Aorta (tissue), 5 donors: ENCODE data around the gene GABRB1. TPM values are rescaled to one million over a fixed set of nuclear protein-coding genes. Genes with fewer than 3 reads are reported as not detected.

Experiments
- ATAC-seq: fragments of 200-7000 bp; cut with Tn5 transposase; one replicate; pipeline ENCODE4 v1.9.1; 2022; ENCODE audit warnings: moderate library complexity; ENCODE audit not compliant: low FRiP score
- DNase-seq, 2 donors: peaks; one replicate each; pipeline ENCODE4 v3.0.0-alpha.2; 2020
- H3K27ac ChIP-seq, 2 donors: one replicate each; pipeline ENCODE4 v1.5.1; 2013; ENCODE audit warnings: low read length in 2 of 2, mild to moderate bottlenecking in 2 of 2, moderate library complexity in 2 of 2, control low read depth in 1 of 2, inconsistent platforms in 1 of 2, low read depth in 1 of 2
- H3K27me3 ChIP-seq, 2 donors: one replicate each; pipeline ENCODE4 v1.6.1; 2013; ENCODE audit warnings: control low read depth in 1 of 2, low read length in 1 of 2, mild to moderate bottlenecking in 1 of 2, moderate library complexity in 1 of 2; ENCODE audit not compliant: insufficient read depth in 2 of 2, control insufficient read depth in 1 of 2
- H3K36me3 ChIP-seq, 2 donors: one replicate each; pipeline ENCODE4 v1.6.1; 2013; ENCODE audit warnings: control low read depth in 1 of 2, low read length in 1 of 2, mild to moderate bottlenecking in 1 of 2; ENCODE audit not compliant: insufficient read depth in 2 of 2, control insufficient read depth in 1 of 2
- H3K4me1 ChIP-seq, 2 donors: one replicate each; pipeline ENCODE4 v1.6.1; 2013; ENCODE audit warnings: low read length in 2 of 2, control low read depth in 1 of 2, mild to moderate bottlenecking in 1 of 2, moderate library complexity in 1 of 2; ENCODE audit not compliant: insufficient read depth in 2 of 2, control insufficient read depth in 1 of 2
- H3K4me3 ChIP-seq, 2 donors: one replicate each; pipeline ENCODE4 v1.5.1; 2013; ENCODE audit warnings: low read length in 2 of 2, control low read depth in 1 of 2, mild to moderate bottlenecking in 1 of 2
- H3K9me3 ChIP-seq: one replicate; pipeline ENCODE4 v1.6.1; 2013; ENCODE audit warnings: mild to moderate bottlenecking, low read length; ENCODE audit not compliant: control insufficient read depth
- WGBS, 2 donors: extraction: QIAGEN DNeasy Blood & Tissue Kit; methylation state at CpG; one replicate each; pipeline ENCODE4 v1.1.7; 2013; 5-methylcytosine and 5-hydroxymethylcytosine counted together
- intact Hi-C, 2 donors: fragments of 100-400 bp; cut with DNase I; formaldehyde crosslinking; loops; one replicate each; pipeline versions ENCODE4 v1.14.2 to v1.15.0; 2022
- long read RNA-seq, 2 donors: library from polyadenylated mRNA; unstranded; transcript quantifications; one replicate each; pipeline ENCODE4 v2.0.0, GENCODE V29; 2020 to 2021
- polyA plus RNA-seq, 2 donors: library from polyadenylated mRNA; stranded (reverse); fragments of 200-250 nt; gene quantifications; one replicate each; pipeline ENCODE4 v1.2.3, GENCODE V29; 2013
- total RNA-seq, 2 donors: library from RNA; stranded (reverse); fragmentation: NEBNext Ultra II Directional; extraction: Animal tissue kit (Norgen Biotek cat#: 25700); gene quantifications; one replicate each; pipeline ENCODE4 v1.2.1, GENCODE V29; 2021
- donor health status: healthy with polysubstance abuse.
- donor health status: Bipolar disorder and iron deficiency.
- donor health status: DM: no; HTN: no; CAD: no.
- donor health status: DM: no; HTN: no; CAD: no.
- donor health status: DM: yes; HTN: yes; CAD: no.

The GABRB1 gene
- total RNA-seq: under 1 TPM in 1 of 2 donors, not detected in 1; 0.71 TPM
- not detected for polyA plus RNA-seq
- long read RNA-seq, donor 1, partial matches to known transcripts: 0 of 5 reads
- long read RNA-seq, donor 1, other reads (novel, unspliced or antisense): 2 of 5 reads
- long read RNA-seq, donor 2: 0 reads

- Histone ChIP-seq H3K4me1 (no peaks in the 10 kb centered on the region), H3K4me3 (peak within 1 kb of the TSS in 1 of 2 donors; percentile 32), H3K27ac (no peak within 1 kb of the TSS), H3K9me3 (no peaks in the 10 kb centered on the region), H3K36me3 (no peaks in the 10 kb centered on the region), H3K27me3 (no peaks in the 10 kb centered on the region)
- intact Hi-C loops: loop anchor here (10.0 kb wide), 2 partner anchors 96 to 186 kb away; no protein-coding TSS in a partner anchor
- ATAC-seq: peak; percentile 19
- peak; percentile 55 to 83 for DNase-seq
- 4 to 6% methylated on average over 20 of the region's 20 CpGs for WGBS, 2 donors
Measured at GRCh38 chr4:47031011-47031678, at the start of gene GABRB1. Gene GABRB1, plus strand, starts transcription at chr4:47031567.

DNA sequence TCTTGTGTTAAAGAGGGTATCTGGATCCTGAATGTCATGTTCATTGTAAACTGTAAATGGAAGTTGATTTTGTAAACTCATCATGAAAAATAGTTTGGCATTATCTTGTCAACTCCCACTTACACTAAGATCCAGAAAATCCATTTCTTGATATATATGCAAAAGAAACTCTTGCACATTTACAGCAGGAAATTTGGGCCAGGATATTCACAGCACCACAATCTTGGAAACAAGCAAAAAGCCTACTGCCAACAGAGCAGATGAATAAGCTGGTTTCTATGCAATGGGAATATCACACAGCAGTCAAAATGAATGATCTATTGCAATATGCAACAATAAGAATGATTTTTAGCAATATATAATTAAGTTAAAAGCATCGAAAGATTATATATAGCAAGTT lies 46.6 kb upstream of the GABRB1 start:
- no peaks in the 10 kb centered on the region for H3K9me3 ChIP-seq

DNA sequence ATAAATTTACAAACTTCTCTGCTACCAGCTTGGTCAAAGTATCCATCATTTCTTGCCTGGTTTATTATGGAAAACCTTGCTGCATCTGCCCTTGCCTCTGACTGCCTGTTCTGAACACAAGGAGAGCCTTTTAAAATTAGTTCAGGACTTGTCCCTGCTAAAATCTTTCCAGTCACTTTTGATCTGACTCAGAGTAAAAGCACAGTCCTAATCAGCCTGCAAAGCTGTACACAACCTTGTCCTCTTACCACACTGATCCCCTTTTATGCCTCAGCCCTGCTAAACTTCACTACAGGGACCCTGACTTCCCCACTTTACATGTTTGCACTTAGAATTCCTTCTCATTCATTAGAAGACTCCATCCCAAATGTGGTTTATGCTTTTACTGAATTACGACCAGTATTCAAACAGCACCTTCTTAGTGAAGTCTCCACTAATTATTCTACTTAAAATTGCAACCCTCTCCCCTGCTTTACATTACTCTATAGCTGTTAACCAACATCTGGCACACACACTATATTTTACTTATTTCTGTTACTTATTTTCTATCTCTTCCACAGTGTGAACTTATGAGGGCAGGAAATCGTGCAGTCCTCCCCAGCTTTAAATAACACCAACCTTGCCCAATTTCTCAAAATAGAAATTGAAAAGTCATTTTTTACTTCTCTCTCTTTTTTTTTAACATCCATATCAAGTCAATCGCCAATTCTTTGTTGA lies 44.3 kb upstream of the GABRB1 start:
- Histone ChIP-seq H3K9me3 (no peaks in the 10 kb centered on the region), H3K4me1 (no peaks in the 10 kb centered on the region), H3K27me3 (no peaks in the 10 kb centered on the region), H3K36me3 (no peaks in the 10 kb centered on the region), H3K27ac (no peak overlapping the region), H3K4me3 (no peak overlapping the region)
- intact Hi-C loops: no loop called here
- no peak for ATAC-seq
- WGBS, 2 donors: 49 to 52% methylated on average over 3 of the region's 3 CpGs
- DNase-seq: no peak

More for the DNA sequence above, 46.6 kb upstream of the GABRB1 start:
- DNase-seq (no peak), ATAC-seq (no peak)
- WGBS, 2 donors: 84 to 88% methylated on average over 1 of the region's 1 CpG
- Histone ChIP-seq H3K27ac (no peak overlapping the region), H3K36me3 (no peaks in the 10 kb centered on the region), H3K27me3 (no peaks in the 10 kb centered on the region), H3K4me1 (no peaks in the 10 kb centered on the region), H3K4me3 (no peak overlapping the region)
- intact Hi-C loops: no loop called here

GRCh38 chr4:46992338-46992737 lies 39.0 kb upstream of the GABRB1 start:
- H3K36me3 ChIP-seq: no peaks in the 10 kb centered on the region
- no peak for DNase-seq
- 32 to 39% methylated on average over 9 of the region's 9 CpGs for WGBS, 2 donors
- H3K4me3 ChIP-seq: no peak overlapping the region
- H3K27ac ChIP-seq: no peak overlapping the region
- no peaks in the 10 kb centered on the region for H3K9me3 ChIP-seq
- no peak for ATAC-seq
- intact Hi-C loops: no loop called here
- H3K27me3 ChIP-seq: no peaks in the 10 kb centered on the region
- no peaks in the 10 kb centered on the region for H3K4me1 ChIP-seq

DNA sequence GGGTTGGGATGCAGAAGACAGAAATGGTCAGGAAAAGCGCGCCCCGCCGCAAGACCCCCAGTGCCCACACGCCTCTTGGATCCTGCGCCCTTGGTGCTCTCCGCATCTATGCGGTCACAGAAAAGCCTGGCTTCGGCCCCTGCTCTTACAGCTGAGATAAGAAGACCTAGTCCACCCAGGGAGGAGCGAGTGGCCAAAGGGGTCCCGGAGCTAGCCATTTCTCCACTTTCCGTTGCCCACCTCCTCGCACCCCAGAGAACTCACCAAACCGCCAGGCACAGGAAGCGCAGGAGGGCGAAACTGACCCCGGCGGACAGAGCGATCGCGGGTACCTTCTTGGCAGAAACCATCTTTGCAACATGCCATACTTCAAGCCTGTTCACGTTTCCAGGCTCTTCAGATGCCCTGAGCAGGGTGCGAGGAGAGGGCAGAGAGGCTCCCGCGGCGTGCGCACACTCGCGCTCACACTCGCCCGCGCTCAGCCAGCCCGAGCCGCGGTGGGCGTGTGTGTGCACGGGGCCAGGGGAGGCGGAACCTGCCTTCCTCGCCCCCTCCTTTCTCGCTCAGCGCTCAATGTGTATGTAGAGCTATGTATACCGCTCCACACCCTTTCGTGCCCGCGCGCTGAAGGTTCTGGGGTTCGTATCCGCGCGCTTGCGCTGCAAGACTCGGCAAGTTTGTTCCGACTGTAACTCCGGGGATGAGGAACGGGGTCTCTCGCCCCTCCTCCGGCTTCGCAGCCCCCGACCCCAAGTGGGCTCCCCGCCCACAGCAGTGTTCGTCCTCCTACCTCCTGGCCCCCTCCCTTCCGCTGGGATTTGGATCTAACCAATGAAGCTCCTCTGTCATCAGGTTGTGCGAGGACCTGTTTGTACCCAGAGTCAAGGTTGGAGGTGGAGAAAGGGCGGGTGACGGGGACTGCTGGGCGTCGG lies 38.0 kb upstream of the GABRB1 start, which contains the start of gene GABRA4:
Gene GABRA4 (minus strand): TSS at position 507 of the 932 bp plus-strand sequence. CDS start 157 bp downstream, at position 350.
- intact Hi-C loops: no loop called here
- 1 to 2% methylated on average over 65 to 67 of the region's 67 CpGs for WGBS, 2 donors
- no peak within 1 kb of the TSS for H3K4me3 ChIP-seq
- no peak for DNase-seq
- H3K27ac ChIP-seq: no peak within 1 kb of the TSS
- no peaks in the 10 kb centered on the region for H3K4me1 ChIP-seq
- H3K27me3 ChIP-seq: no peaks in the 10 kb centered on the region
- H3K36me3 ChIP-seq: no peaks in the 10 kb centered on the region
- H3K9me3 ChIP-seq: no peaks in the 10 kb centered on the region
- ATAC-seq: peak; percentile 60

DNA sequence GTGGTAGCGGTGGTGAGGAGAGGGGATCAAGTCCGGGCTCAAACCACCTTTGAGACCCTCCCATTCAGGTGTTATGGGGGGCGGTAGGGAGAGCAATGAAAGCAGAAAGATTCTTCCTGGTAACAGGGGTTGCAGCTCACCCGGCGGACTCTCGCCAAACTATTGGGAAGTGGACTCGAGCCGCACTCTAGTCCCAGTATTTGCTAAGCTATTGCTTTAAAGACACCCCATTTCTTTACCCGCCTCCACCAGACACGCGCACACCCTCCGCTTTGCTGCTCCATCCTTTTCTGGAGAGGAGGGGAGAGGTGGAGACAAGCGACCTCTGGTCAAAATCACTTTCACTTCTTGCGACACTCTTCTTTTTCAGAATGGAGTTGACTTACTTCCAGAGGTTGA lies 37.4 kb upstream of the GABRB1 start:
- Histone ChIP-seq H3K27ac (no peak overlapping the region), H3K4me1 (no peaks in the 10 kb centered on the region), H3K4me3 (no peak overlapping the region), H3K27me3 (no peaks in the 10 kb centered on the region), H3K9me3 (no peaks in the 10 kb centered on the region), H3K36me3 (no peaks in the 10 kb centered on the region)
- ATAC-seq: no peak
- WGBS, 2 donors: 0 to 1% methylated on average over 14 of the region's 14 CpGs
- intact Hi-C loops: no loop called here
- no peak for DNase-seq

DNA sequence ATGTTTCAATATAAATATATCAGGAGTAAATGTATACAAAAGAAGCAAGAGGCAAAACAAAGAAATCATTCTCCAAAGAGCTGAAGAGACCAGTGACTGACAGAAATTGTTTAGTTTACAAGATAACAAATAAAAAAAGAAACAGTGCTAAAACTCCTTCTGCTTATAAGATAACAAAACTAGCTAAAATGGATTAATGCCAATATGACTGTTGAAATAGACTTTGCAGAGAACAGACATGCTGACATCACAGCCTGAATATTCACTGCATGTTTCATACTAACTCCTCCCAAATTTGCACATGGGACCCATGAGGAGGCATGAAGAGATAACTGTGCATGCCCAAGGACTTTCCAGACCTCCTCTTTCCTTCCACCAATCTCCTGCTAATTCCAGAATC lies 31.8 kb upstream of the GABRB1 start:
- Histone ChIP-seq H3K36me3 (no peaks in the 10 kb centered on the region), H3K27me3 (no peaks in the 10 kb centered on the region), H3K4me3 (no peak overlapping the region), H3K4me1 (no peaks in the 10 kb centered on the region), H3K9me3 (no peaks in the 10 kb centered on the region), H3K27ac (no peak overlapping the region)
- intact Hi-C loops: no loop called here
- ATAC-seq: no peak
- no peak for DNase-seq

DNA sequence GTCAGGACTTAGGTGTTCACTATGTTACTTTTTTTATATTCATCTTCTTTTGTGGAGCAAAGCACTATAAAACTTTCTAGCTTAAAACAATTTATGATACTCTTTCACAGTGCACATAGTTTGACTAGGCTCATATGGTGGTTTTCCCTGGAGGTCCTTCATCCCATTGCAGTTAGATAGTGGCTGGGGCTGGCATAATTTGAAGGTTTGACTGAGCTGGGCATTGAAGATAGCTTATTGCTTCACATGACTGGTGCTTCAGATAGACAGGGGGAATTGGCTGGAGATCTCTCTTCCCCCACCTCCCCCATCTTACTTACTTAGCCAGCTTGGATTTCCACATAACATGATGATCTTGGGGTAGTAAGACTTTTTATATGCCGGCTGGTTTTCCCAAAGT lies 31.0 kb upstream of the GABRB1 start:
- Histone ChIP-seq H3K4me3 (no peak overlapping the region), H3K4me1 (no peaks in the 10 kb centered on the region), H3K9me3 (no peaks in the 10 kb centered on the region), H3K27ac (no peak overlapping the region), H3K36me3 (no peaks in the 10 kb centered on the region), H3K27me3 (no peaks in the 10 kb centered on the region)
- WGBS, 2 donors: 87 to 89% methylated on average over 1 of the region's 1 CpG
- DNase-seq (no peak), ATAC-seq (no peak)
- intact Hi-C loops: no loop called here
